OCI-LY1 (cell line): ENCODE measurements around the gene SKAP1.

Experiments
- CTCF ChIP-seq: fragments of 200-600 bp; sonication (generic), shearing (Covaris generic); IDR thresholded peaks from 2 replicates; pipeline ENCODE4 v1.5.1; 2017; ENCODE audit warnings: mild to moderate bottlenecking, antibody characterized with exemption, low read length, moderate library complexity, mixed read lengths
- EZH2 ChIP-seq: fragments of 200-600 bp; sonication (generic), shearing (Covaris generic); IDR thresholded peaks from 2 replicates; pipeline ENCODE4 v1.8.0; 2017; ENCODE audit warnings: borderline replicate concordance, mixed run types, mild to moderate bottlenecking, antibody characterized with exemption, low read length, moderate library complexity, mixed read lengths

- TF ChIP-seq CTCF, result no peak
- TF ChIP-seq EZH2, result no peak
Observed at GRCh38 chr17:48246612-48247011, 183.4 kb downstream of the SKAP1 start.
